GM23338 (cell line): ENCODE measurements around the gene HOTAIR. TPM values are rescaled to one million over a fixed set of nuclear protein-coding genes. Genes with fewer than 3 reads are reported as not detected.
A peak's percentile ranks its signal among the peaks of the same experiment; 100 is the strongest.

Source experiments
- ATAC-seq: fragments of 200-7000 bp; cut with Tn5 transposase; 3 replicates; pipeline ENCODE4 v1.9.1; 2020
- DNase-seq: peaks from one replicate; pipeline ENCODE4 v3.0.0-alpha.2; 2015; ENCODE audit warnings: low spot score
- H2AFZ ChIP-seq: fragments of 200-600 bp; sonication (generic); 2 replicates; pipeline ENCODE4 v1.8.0; 2016; ENCODE audit warnings: antibody characterized with exemption, mild to moderate bottlenecking, moderate library complexity
- H3F3A ChIP-seq: fragments of 200-600 bp; sonication (generic); replicated peaks from 2 replicates; pipeline ENCODE4 v1.8.0; 2017; ENCODE audit warnings: antibody characterized with exemption, mixed run types, low read depth
- H3K27ac ChIP-seq: fragments of 200-600 bp; sonication (generic); 2 replicates; pipeline ENCODE4 v1.6.1; 2016; ENCODE audit warnings: low read depth
- H3K27me3 ChIP-seq: fragments of 200-600 bp; sonication (generic); 2 replicates; pipeline ENCODE4 v1.8.0; 2016; ENCODE audit warnings: mild to moderate bottlenecking, mixed run types, moderate library complexity; ENCODE audit not compliant: insufficient read depth
- H3K36me3 ChIP-seq: fragments of 200-600 bp; sonication (generic); 2 replicates; pipeline ENCODE4 v1.8.0; 2016; ENCODE audit warnings: mild to moderate bottlenecking; ENCODE audit not compliant: insufficient read depth
- H3K4me1 ChIP-seq: fragments of 200-600 bp; sonication (generic); 2 replicates; pipeline ENCODE4 v1.8.0; 2016; ENCODE audit warnings: mild to moderate bottlenecking, moderate library complexity; ENCODE audit not compliant: insufficient read depth
- H3K4me2 ChIP-seq: fragments of 200-600 bp; sonication (generic); 2 replicates; pipeline ENCODE4 v1.7.1; 2017; ENCODE audit warnings: mixed run types
- H3K4me3 ChIP-seq: fragments of 200-600 bp; sonication (generic); 2 replicates; pipeline ENCODE4 v1.6.1; 2016; ENCODE audit warnings: mixed run types
- H3K79me2 ChIP-seq: fragments of 200-600 bp; sonication (generic); replicated peaks from 2 replicates; pipeline ENCODE4 v1.8.0; 2017; ENCODE audit warnings: mild to moderate bottlenecking; ENCODE audit not compliant: insufficient read depth
- H3K9me2 ChIP-seq: fragments of 200-600 bp; sonication (generic); 2 replicates; pipeline ENCODE4 v1.8.0; 2017; ENCODE audit not compliant: insufficient read depth
- H4K20me1 ChIP-seq: fragments of 200-600 bp; sonication (generic); replicated peaks from 2 replicates; pipeline ENCODE4 v1.8.0; 2017; ENCODE audit warnings: mild to moderate bottlenecking; ENCODE audit not compliant: insufficient read depth
- H3K27ac Mint-ChIP-seq: 2 replicates; pipeline ENCODE4 v1.8.0; 2020; ENCODE audit warnings: inconsistent platforms, mild to moderate bottlenecking, moderate library complexity, mixed read lengths
- H3K27me3 Mint-ChIP-seq: 3 replicates; pipeline ENCODE4 v1.8.0; 2022; ENCODE audit warnings: low read depth, mild to moderate bottlenecking, moderate library complexity, mixed read lengths, inconsistent platforms; ENCODE audit not compliant: insufficient read depth, poor library complexity
- H3K36me3 Mint-ChIP-seq: 3 replicates; pipeline ENCODE4 v1.8.0; 2021; ENCODE audit warnings: low read depth, mild to moderate bottlenecking, inconsistent platforms, moderate library complexity, mixed read lengths
- H3K4me1 Mint-ChIP-seq: 3 replicates; pipeline ENCODE4 v1.8.0; 2020; ENCODE audit warnings: mild to moderate bottlenecking, inconsistent platforms, mixed read lengths
- H3K4me3 Mint-ChIP-seq: 3 replicates; pipeline ENCODE4 v1.8.0; 2021; ENCODE audit warnings: moderate library complexity, mild to moderate bottlenecking, inconsistent platforms, mixed read lengths
- H3K9me3 Mint-ChIP-seq: 3 replicates; pipeline ENCODE4 v1.8.0; 2020; ENCODE audit warnings: moderate library complexity, mild to moderate bottlenecking, inconsistent platforms, mixed read lengths
- CREB1 ChIP-seq: fragments of 250-450 bp; sonication (Bioruptor Pico); IDR thresholded peaks from 2 replicates; pipeline ENCODE4 v1.5.0; 2020; ENCODE audit warnings: low read depth, mild to moderate bottlenecking, moderate library complexity
- CTCF ChIP-seq, 2 experiments: fragments of 200-600 bp in 1 of 2; sonication (generic) in 1 of 2; conservative IDR thresholded peaks; 2 replicates each; pipeline versions ENCODE4 v1.5.1 to v1.6.1; 2016 to 2017; ENCODE audit warnings: antibody characterized with exemption in 2 of 2, low read depth in 2 of 2, mild to moderate bottlenecking in 2 of 2, moderate library complexity in 1 of 2
- ETS1 ChIP-seq: IDR thresholded peaks from 2 replicates; pipeline ENCODE4 v1.6.1; 2016; ENCODE audit warnings: antibody characterized with exemption
- EZH2 ChIP-seq: fragments of 200-600 bp; sonication (generic); IDR thresholded peaks from one replicate; pipeline ENCODE4 v1.8.0; 2017; ENCODE audit warnings: antibody characterized with exemption, mild to moderate bottlenecking, low read depth; ENCODE audit not compliant: unreplicated experiment
- EZH2phosphoT487 ChIP-seq: fragments of 200-600 bp; sonication (generic); IDR thresholded peaks from one replicate; pipeline ENCODE4 v1.8.1; 2018; ENCODE audit warnings: antibody characterized with exemption; ENCODE audit not compliant: unreplicated experiment
- JUNB ChIP-seq: IDR thresholded peaks from one replicate; pipeline ENCODE4 v1.6.1; 2016; ENCODE audit warnings: antibody characterized with exemption; ENCODE audit not compliant: unreplicated experiment
- NANOG ChIP-seq: IDR thresholded peaks from 2 replicates; pipeline ENCODE4 v1.6.1; 2016; ENCODE audit warnings: antibody characterized with exemption, borderline replicate concordance
- POLR2AphosphoS5 ChIP-seq: IDR thresholded peaks from 2 replicates; pipeline ENCODE4 v1.6.1; 2016; ENCODE audit warnings: antibody characterized with exemption, low read depth
- REST ChIP-seq: IDR thresholded peaks from one replicate; pipeline ENCODE4 v1.6.1; 2018; ENCODE audit warnings: antibody characterized with exemption; ENCODE audit not compliant: unreplicated experiment
- STAT1 ChIP-seq: IDR thresholded peaks from one replicate; pipeline ENCODE4 v1.6.1; 2016; ENCODE audit warnings: antibody characterized with exemption; ENCODE audit not compliant: unreplicated experiment
- ZNF114 ChIP-seq: fragments of 250-450 bp; sonication (Bioruptor Pico); IDR thresholded peaks from 2 replicates; pipeline ENCODE4 v1.5.0; 2020; ENCODE audit warnings: mild to moderate bottlenecking, moderate library complexity
- ZNF331 ChIP-seq: fragments of 250-450 bp; sonication (Bioruptor Pico); IDR thresholded peaks from 2 replicates; pipeline ENCODE4 v1.5.0; 2020; ENCODE audit warnings: low read depth, mild to moderate bottlenecking, moderate library complexity
- ZNF462 ChIP-seq: fragments of 250-450 bp; sonication (Bioruptor Pico); IDR thresholded peaks from 2 replicates; pipeline ENCODE4 v1.5.0; 2020; ENCODE audit warnings: mild to moderate bottlenecking, moderate library complexity
- polyA plus RNA-seq: library from polyadenylated mRNA; unstranded; fragments of >200 nt; fragmentation: Nextera tagmentation; extraction: Ambion mirVana; gene quantifications from 2 replicates; pipeline ENCODE4 v1.2.1, GENCODE V29; 2016
- total RNA-seq: library from RNA; depleted of rRNA; stranded (reverse); fragments of >200 nt; shearing (Covaris generic); gene quantifications from 2 replicates; pipeline ENCODE4 v1.2.3, GENCODE V29; 2014

The HOTAIR gene
- total and polyA plus RNA-seq, 2 experiments from 2014 or later = not detected

GRCh38 chr12:53935383-53936341, 39.1 kb downstream of the HOTAIR start:
- Histone ChIP-seq H3K4me2 (peak overlapping the region; percentile 51; the same call in 1 of the 2 replicates), H3K4me3 (no peak overlapping the region), H4K20me1 (peaks cover 43% of the 10 kb centered on the region), H3K9me2 (no peaks in the 10 kb centered on the region), H3K79me2 (no peaks in the 10 kb centered on the region), H3K4me1 (peaks cover 32% of the 10 kb centered on the region), H3K27me3 (peaks cover 100% of the 10 kb centered on the region), H2AFZ (no peak overlapping the region), H3F3A (peaks cover 32% of the 10 kb centered on the region), H3K27ac (no peak overlapping the region), H3K36me3 (no peaks in the 10 kb centered on the region)
- Mint-ChIP-seq H3K9me3 (peaks cover 6% of the 10 kb centered on the region; the same call in 2 of the 3 replicates), H3K4me1 (peaks cover 22% of the 10 kb centered on the region), H3K4me3 (no peak overlapping the region), H3K36me3 (no peaks in the 10 kb centered on the region), H3K27ac (no peak overlapping the region), H3K27me3 (peaks cover 98% of the 10 kb centered on the region)
- DNase-seq = peak; percentile 52
- TF ChIP-seq POLR2AphosphoS5 (no peak), CREB1 (no peak), EZH2phosphoT487 (peak; percentile 93), REST (no peak), ZNF114 (CRISPR knock-in tag) (no peak), ETS1 (no peak), EZH2 (peak; percentile 99), ZNF462 (CRISPR knock-in tag) (no peak), ZNF331 (no peak), STAT1 (no peak), CTCF (conservative IDR thresholded peaks at IDR 0.05; ENCODE audit: low read depth in 2 of 2) (no peak), JUNB (no peak), NANOG (no peak)
- no peak for ATAC-seq
